HG03521 (cell line): ENCODE results near the gene MC4R.

Source experiments
- ATAC-seq: cut with Tn5 transposase; IDR thresholded peaks from one replicate; pipeline ENCODE4 v1.9.1; 2021; ENCODE audit warnings: mild to moderate bottlenecking, moderate library complexity; ENCODE audit not compliant: unreplicated experiment

The MC4R gene

GRCh38 chr18:60329131-60329530, 43.4 kb downstream of the MC4R start:
- ATAC-seq = no peak

- no peak for ATAC-seq
Measured at GRCh38 chr18:60327880-60328279, 44.7 kb downstream of the MC4R start.

GRCh38 chr18:60322591-60322990, 50.0 kb downstream of the MC4R start:
- ATAC-seq = no peak
